Stimulated activated CD4-positive, alpha-beta T cell treated with anti-CD3 and anti-CD28 coated beads, Interleukin-1b, Interleukin-23, amount 100 ng/mL, for 48 hours (primary cell): ENCODE data around the gene ATXN7.

Source experiments
- DNase-seq: peaks from one replicate; pipeline ENCODE4 v3.0.0-alpha.2; 2020

The ATXN7 gene

DNA sequence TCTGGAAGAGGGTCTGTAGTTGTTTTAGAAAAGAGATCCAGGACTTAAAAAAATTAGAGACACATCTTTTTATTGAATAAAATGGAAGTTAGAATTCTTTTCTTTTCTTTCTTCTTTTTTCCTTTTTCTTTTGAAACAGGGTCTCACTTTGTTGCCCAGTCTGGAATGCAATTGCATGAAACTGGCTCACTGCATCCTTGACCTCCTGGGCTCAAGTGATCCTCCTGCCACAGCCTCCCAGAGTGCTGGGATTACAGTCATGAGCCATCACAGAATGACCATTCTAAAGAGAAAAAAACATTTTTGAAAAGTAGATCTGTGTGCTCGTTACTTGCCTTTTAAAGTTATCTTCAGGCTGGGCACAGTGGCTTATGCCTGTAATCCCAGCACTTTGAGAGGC, 3.6 kb downstream of the ATXN7 start:
- DNase-seq, result no peak

DNA sequence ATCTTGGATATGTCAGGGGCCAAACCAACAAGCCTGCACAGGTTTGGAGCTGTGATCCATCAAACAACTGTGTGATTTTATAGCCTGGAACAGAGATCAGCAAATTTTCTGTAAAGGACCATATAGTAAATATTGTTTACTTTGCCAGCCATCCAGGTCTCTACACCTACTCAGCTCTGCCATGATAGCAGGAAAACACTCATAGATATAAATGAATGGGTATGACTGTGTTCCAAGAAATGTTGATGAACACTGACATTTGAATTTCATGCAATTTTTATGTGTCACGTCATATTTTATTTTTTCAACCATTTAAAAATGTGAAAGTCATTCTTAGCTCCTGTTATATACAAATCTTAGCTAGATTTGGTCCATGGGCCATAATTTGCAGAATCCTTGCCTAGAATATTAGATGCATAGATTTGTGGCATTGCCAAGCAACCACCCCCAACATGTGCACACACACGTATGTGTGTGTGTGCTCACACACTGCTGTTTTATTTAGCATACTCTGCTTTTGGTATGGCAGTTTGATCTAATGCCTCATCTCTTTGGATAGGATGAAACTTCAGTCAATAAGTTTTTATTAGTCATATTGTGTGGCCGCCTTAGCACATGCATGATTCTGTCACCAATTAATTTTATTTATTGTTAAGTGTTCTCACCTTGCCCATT, 6.4 kb downstream of the ATXN7 start:
- DNase-seq, result no peak

DNA sequence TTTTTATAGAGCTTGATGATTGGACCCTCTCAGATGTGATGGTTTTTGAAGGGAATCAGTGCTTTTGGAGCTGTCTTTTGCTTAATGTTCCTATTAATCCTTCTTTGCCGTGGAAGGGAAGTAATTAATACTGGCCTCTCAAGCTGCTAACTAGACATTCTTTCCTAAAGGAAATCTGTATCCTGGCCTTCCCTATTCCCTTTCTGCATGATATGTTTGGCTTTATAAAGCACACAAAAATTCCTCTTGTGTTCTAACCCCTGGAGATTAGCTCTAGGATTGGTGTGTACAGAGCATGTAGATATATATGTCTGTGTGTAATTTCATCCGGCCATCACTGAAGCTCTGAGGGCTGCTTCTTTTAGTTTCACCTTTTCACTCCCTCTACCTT, 6.9 kb downstream of the ATXN7 start:
- no peak for DNase-seq

DNA sequence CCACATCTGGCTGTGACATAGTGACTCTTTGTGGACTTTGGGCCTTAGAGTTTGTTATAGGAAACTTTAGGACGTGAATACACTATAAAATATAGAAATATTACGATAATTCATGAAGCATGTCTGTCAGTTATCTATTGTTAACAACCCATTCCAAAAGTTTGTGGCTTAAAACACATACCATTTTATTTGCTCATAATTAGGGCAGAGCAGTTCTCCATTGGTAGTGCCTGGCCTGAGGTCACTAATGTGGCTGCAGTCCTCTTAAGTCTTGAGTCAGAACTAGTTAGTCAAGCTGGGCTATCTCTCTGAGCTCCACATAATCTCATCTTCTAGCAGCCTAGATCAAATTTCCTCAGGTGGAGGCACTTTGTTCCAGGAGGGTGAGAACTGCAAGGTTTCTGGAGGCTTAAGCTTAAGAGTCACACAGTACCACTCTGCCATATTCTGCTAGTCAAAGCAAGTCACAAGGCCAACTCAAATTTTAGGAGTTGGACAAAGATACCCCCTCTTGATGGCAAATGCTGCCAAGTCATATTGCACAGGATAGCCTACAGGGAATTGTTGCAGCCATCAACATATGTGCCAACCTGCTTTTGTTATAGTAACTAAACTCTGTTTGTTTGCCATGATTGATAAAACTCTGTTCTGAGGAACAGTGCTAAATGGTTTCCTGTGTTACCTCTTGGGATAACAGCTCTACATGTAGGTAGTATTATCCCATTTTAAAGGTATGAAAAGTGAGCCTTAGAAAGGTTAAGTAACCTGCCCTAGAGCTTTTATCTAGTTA, 8.7 kb downstream of the ATXN7 start:
- no peak for DNase-seq

DNA sequence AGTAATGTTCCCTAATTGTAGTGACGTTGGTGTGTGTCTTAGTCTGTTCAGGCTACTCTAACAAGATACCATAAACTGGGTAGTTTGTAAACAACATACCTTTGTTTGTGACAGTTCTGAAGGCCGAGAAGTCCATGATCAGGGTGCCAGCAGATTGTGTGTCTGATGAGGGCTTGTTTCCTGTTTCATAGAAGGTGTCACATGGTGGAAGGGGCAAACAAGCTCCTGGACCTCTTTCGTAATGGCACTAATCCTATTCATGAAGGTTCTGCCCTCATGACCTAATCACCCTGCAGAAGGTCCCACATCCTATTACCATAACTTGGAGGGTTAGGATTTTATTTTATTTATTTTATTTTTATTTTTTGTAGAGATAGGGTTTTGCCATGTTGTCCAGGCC, 11.1 kb downstream of the ATXN7 start:
- no peak for DNase-seq

DNA sequence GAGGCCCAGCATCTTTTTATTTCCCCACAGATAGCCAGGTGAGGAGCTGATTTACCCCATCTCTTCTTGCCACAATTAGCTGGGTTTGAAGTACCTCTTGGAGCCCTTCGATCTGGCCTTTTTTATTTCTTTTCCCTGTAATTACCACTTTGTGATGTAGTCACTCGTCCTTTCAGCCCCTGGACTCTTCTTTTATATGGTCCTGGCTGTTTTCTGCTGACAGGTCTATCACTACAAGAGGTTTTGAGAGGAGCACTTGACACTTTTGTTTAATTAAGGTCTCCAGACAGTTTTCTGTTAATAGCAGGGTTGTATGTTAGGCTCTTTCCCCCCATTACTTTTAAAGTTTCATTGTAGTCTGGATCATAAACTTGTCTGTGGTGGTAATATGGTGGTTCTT, 11.8 kb downstream of the ATXN7 start:
- DNase-seq, result no peak

DNA sequence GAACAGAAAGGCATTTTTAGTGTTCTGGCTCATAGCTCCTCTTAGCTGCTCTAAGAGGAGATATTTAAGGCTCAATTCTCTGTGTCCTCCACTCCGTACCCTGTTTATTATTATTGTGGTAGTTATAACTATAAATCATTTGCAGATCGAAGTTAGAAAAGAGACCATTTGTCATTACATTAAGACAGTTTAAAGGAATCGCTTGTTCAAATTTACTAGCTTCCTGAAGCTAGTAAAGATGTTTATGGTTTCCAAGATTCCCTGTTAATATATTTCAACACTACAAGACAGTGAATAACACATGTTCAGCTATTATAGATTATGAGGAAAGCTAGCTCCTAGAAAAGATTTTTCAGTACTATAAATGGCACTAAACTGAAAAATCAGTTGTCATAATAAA, 12.6 kb downstream of the ATXN7 start:
- DNase-seq, result no peak

DNA sequence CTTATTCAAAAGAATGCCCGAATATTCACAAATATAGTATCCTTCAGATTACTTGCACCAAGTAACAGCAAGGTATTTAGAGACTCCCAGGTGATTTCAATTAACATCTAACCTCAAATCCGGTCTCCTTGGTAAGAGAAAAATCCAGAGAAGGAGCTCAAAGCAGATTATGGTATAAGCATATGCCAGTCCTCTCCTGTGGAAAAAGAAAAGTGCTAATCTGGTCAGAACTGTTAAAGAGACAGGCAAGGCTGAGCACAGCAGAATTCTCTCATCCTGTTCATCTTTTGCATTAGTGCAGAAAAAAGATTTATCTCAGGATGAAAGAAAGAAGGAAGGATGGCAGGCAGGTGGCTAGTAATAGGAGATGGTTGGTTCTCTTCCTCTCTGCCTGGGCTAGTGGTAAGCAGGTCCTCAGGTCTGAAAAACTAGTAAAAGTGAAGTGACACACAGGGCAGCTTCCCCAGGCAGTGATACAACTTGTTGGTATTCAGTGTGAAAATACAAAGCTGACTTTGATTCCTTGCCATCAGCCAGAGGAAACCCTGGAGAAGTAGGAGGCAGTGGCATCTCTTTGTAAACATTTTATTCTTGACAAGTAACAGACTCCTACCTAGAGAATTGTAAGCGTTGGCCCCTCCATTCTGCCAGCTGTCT, 14.2 kb downstream of the ATXN7 start:
- no peak for DNase-seq

DNA sequence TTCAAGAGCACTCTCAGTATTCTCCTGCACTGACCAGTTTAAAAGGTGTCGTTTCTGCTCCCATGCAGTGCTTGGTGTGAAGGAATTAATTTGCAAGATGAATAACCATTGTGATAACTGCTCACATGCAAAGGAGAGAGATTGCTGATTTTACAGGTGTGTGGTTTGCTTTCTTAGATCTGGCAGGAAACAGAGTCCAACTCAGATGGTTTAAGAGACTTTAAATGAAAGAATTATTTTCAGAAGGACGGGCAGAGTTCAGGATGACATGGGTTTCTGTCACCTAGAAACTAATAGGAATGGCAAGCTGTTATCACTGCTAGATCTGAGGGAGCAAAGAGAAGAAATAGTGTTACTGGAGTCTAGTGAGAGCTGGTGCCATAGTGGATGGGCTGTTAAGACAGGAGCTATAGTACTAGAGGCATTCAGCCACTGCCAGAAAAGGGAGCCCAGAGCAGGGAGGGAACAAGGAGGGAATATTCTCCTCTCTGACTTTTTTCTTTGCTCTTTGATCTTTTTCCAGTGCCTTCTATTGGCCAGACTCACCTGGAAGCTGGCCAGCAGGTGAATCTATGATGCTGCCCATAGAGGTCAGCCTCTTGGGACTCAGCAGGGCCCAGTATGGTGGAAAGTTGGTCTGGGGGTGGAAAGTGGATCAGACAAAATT, 14.9 kb downstream of the ATXN7 start:
- DNase-seq, result no peak

DNA sequence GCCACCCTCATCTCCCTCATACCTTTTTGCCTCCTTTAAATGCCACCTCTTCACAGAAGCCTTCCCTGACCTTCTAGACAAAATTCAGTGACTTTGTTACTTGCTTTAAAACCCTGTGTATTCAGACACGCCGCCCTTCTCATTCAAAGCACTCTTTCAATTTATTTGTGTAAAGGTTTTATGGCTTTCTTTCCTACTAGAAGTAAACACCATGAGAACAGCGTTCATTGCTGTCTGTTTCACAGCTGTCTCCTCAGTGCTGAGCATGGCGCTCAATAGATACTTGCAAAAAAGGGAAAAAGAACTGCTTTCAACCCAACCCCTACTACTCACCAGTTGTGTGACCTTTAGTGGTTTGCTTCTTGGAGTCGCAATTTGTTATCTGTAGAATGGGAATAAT, 17.0 kb downstream of the ATXN7 start:
- DNase-seq, result no peak

DNA sequence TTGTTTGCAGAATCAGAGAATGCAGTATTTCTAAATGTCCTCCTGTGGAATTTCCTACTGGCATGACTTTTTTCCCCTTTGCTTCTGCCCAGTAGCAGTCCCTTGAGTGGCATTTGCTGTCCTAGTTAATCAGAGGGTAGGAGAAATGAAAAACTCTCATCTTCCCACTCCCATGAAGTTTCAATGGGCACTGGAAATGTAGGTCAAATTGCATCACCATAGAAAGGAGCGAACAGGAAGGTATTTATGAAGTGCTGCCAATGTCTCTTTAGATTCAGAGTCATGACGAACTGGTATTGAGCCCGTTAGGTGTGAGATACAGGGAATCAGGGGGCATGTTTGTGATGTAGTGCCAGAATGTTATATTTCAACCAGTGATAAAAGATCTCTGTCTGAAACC, 23.2 kb downstream of the ATXN7 start:
- no peak for DNase-seq

DNA sequence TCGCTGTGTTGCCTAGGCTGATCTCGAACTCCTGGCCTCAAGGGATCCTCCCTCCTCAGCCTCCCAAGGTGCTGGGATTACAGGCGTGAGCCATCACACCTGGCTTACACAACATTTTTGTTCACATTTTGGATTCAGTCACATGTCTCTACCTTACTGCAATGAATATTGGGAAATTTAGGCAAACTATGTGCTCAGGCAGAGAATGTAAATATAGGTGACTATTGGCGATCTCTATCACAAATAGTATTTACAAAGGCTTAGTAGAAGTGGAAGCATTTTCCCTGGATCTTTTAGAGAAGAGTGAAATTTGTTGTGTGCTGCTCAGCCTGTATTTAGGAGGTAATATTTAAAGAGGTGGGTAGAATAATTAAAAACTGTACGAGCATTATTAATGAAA, 27.9 kb downstream of the ATXN7 start:
- no peak for DNase-seq

DNA sequence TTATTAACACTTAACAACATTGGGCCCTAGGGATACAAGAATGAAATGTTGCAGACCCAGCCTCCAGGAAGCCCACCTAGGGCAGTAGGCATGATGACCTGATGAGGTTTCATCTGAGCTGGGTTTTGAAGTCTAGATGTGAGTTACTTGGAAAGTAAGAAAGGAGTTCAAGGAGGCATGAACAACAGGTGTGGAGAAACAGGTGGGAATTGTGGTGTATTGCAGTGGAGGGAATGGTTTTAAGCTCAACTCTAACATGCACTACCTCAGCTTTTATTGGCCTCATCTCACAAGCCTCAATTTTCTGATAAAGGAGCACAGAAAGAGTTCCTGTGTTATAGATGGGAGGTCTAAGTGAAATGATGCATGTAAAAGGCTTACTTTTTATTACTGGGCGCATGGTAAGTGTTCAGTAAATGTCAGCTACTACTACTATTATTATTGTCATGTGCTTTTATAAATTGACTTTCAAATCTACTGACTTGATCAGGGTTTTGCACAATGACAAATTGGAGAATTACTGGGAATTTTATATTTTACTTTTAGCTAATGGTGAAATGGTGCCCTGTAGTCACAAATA, 29.2 kb downstream of the ATXN7 start:
- DNase-seq, result no peak

DNA sequence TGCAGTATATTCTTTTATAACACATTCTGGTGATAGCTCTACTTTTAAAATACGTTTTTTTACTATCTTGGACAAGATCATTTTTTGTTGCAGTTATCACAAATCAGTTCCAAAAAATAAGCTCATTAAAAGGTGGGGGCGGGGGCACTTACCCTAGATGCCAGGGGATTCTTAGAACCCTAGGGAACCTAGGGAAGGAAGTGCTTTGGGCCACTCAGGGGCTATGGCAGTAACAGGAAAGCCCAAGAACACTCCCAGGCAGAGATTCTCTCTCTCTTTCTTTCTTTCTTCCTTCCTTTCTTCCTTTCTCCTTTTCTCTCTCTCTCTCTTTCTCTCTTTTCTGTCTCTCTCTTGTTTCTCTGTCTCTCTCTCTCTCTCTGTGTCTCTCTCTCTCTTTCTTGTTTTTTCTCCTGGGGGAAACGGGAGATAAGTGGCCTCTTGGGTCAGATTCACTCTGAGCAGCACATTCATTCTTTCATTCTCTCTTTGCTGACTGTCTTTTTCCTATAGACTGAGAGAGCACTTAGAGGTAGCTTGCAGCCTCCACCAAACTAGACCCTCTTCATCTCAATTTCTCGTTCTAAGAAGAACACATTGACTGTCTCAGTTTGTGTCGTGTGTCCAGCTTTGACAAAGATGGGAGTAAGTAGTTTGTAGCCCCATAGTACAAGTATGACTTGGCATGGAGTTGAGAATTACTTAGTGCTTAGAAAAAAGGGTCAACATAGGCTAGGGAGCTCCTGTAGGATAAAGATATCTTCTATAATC, 31.9 kb downstream of the ATXN7 start:
- DNase-seq, result no peak

DNA sequence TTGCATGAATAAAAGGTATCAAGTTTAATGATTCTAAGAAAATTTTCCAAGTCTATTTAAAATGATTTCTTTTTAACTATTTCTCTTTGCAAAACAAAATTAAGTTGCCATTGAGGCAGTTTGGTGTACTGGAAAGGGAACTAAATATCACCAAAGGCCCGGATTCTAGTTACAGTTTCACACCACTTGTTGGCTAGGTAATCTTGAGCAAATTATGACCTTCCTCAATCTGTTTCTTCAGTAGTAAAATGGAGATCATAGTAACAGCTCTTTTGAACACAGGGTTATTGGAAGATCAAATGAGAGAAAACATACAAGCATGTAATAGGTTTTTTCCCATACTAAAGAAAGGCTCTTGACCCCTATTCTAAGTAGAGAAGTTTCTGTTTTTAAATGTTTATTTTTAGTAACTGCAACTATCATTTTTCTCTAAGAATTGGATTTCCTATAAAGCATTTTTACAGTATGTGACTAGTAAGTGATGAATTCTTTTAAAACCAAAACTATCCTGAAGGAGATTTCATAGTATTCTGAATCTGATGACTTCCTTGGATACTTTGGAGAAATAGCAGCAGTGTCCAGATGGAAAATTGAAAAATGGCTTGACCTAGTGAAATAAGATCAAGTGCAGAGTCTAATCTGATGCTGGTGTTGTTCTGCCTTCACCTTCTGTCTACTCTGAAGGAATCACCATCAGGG, 32.8 kb downstream of the ATXN7 start:
- no peak for DNase-seq

DNA sequence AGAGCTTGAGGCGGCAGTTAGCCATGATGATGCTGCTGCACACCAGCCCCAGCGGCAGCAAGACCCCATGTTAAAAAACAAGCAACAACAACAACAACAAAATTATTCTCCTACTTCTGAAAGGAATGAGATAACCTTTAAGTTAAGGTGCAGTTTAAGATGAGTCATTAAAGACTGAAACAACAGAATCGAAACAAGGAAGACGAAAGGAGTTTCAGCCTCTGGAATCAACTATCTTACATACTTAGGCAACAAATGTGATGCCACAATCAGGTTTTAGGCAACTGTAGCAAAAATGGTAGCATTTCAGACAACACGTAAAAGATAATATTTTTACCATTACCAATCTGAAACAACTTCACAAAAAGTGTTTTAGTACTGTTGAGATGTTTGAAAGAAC, 36.3 kb downstream of the ATXN7 start:
- DNase-seq, result no peak

DNA sequence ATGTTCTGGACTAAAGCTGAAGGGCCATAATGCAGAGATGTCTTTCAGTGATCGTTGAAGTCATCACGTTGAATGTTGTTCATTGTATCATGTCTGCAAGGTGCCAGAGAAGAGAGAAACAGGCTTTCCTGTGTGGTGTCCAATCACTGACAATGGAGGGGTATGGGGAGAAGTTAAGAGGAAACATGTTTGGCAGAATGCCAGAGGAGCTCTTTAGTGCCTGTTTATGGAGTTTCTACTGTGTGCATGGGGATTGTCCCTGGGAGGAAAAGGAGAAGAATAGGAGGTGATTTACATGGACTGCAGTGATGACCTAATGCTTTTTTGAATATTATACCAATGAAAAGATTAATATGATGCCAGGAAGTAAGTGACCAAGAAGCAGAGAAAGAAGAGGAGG, 36.8 kb downstream of the ATXN7 start:
- DNase-seq, result no peak

DNA sequence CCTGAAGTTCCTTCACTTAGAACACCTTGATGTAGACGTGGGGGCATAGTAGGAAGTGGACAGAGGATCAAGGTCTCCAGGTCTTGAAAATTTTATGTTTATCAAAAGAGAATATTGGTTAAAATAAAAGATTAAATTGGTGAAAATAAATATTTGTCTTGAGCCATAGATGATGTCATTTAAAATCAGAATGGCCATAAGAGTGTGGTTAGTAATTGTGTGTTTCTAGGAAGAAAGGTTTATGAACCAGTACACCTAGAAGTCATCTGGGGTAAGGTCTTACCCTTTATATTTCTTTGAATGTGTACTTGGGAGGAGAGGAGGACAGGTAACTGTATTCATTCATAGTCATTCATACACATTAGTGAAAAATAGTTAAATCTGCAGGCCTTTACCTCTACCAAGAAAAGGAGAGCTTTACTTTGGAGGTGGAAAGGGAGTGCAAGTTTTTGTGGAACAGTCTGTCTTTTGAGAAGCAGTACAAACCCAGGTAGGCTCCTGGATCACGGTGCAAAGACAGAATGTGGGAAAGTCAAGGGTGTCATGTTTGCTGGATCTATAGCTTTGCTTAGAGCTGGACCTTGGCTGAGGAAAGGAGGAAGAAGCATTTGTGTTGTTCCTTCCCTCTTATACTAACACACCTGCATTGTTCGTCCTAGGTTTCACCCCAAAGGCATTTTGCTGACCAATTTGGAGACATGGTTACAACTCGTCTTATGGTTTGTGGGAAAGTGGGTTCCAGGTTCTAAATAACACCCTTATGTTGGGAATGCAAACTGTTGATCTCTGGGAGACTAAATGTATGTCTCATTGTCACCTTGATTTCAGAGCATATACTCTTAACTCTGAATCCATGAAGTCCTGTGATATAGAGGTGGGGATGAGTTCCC, 42.3 kb downstream of the ATXN7 start:
- no peak for DNase-seq

DNA sequence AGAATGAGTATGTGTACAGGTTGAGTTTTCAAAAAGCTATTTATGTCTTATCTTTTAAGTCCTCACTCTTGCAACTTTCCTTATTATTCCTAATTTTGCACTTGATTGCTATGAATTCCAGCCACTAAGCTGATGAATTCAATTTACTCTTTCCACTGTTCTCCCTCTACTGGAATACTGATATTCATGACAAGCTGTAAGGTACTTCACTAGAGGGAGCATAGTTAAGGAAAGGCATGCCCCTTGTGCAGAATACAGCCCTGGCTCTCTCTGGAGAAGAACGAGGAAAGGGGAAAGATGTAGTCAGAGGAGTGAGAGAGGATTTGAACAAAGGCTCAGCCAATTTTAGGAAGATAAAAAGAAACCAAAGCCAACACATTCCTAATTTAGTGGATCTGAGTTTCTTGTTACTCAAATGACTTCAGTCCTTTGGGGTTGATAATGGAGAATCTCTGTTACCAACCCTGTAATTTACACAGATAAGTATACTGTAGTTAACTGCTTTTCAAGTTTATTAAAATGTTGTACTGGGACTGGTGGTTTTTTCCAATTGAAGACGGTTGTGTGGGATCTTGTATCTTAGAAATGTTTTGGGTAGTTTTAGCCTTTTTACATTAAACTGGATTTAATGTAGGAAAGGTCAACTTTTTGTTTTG, 44.5 kb downstream of the ATXN7 start:
- DNase-seq, result no peak

DNA sequence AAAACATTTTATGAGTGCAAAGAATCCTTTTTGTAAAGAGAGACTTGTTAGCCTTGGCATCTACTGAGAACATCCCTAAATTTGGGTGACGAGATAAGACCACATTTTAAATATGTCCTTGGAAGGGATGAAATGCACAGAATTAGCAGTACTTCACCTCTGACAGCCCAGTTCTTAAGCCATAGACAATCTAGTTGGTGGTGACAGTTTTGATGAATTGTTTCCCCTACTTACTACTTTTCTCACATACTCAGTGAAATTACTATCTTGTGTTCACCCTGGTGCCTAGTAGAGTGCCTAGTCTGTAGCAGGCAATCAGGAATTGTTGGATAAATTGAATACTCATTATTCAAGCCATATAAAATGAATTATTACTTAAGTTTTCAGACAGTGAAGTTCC, 45.1 kb downstream of the ATXN7 start:
- no peak for DNase-seq
